HG02759 (cell line): ENCODE data around the gene RAB8A.
"Not testable (repeated sequence)": the region's sequence is repeated elsewhere in the genome, so short reads cannot be mapped to it uniquely, and the experiment has no call there.

Experiments
- ATAC-seq: cut with Tn5 transposase; IDR thresholded peaks from one replicate; pipeline ENCODE4 v1.9.1; 2021; ENCODE audit warnings: mild to moderate bottlenecking, moderate library complexity; ENCODE audit not compliant: unreplicated experiment

The RAB8A gene

GRCh38 chr19:16077984-16078758 lies 33.5 kb upstream of the RAB8A start:
- ATAC-seq, result no peak

- no peak for ATAC-seq
These were observed 32.7 kb upstream of the RAB8A start for GRCh38 chr19:16078759-16079707.

GRCh38 chr19:16084067-16084685 lies 27.5 kb upstream of the RAB8A start:
- ATAC-seq, result no peak

- ATAC-seq, result no peak
These were observed 26.6 kb upstream of the RAB8A start for GRCh38 chr19:16085115-16085514.

- ATAC-seq, result not testable (repeated sequence)
These were observed 24.3 kb upstream of the RAB8A start for GRCh38 chr19:16087404-16087803.

- no peak for ATAC-seq
These were observed 23.7 kb upstream of the RAB8A start for GRCh38 chr19:16087940-16088339.

- ATAC-seq, result no peak
These were observed 23.2 kb upstream of the RAB8A start for GRCh38 chr19:16088351-16089009.

GRCh38 chr19:16089010-16089846 lies 22.5 kb upstream of the RAB8A start:
- ATAC-seq, result no peak

- no peak for ATAC-seq
These were observed 19.9 kb upstream of the RAB8A start for GRCh38 chr19:16091546-16092475.

- ATAC-seq, result no peak
These were observed 17.2 kb upstream of the RAB8A start for GRCh38 chr19:16094360-16095070.

- no peak for ATAC-seq
These were observed 16.6 kb upstream of the RAB8A start for GRCh38 chr19:16095071-16095571.

GRCh38 chr19:16096280-16096855 lies 15.3 kb upstream of the RAB8A start:
- no peak for ATAC-seq

GRCh38 chr19:16098416-16098768 lies 13.3 kb upstream of the RAB8A start:
- no peak for ATAC-seq

GRCh38 chr19:16098821-16099220 lies 12.9 kb upstream of the RAB8A start:
- ATAC-seq, result no peak

- ATAC-seq, result not testable (repeated sequence)
These were observed 12.2 kb upstream of the RAB8A start for GRCh38 chr19:16099314-16099965.

- ATAC-seq, result no peak
These were observed 11.2 kb upstream of the RAB8A start for GRCh38 chr19:16100524-16100923.

- ATAC-seq, result no peak
These were observed 7.0 kb upstream of the RAB8A start for GRCh38 chr19:16104722-16105121.
